Testis (tissue), 3 donors: ENCODE data around the gene EHF. TPM values are rescaled to one million over a fixed set of nuclear protein-coding genes. Genes with fewer than 3 reads are reported as not detected.

ENCODE experiments used
- DNase-seq: peaks from one replicate; pipeline ENCODE4 v3.0.0-alpha.2; 2019
- H3K27ac ChIP-seq, 2 donors: fragments of 200-600 bp; sonication (generic); one replicate each; pipeline ENCODE4 v1.5.1; 2019
- H3K27me3 ChIP-seq: fragments of 200-600 bp; sonication (generic); one replicate; pipeline ENCODE4 v1.5.1; 2019
- H3K36me3 ChIP-seq: fragments of 200-600 bp; sonication (generic); one replicate; pipeline ENCODE4 v1.5.1; 2017; ENCODE audit warnings: low read depth; ENCODE audit errors: missing control alignments
- H3K4me1 ChIP-seq: fragments of 200-600 bp; sonication (generic); one replicate; pipeline ENCODE4 v1.5.1; 2019
- H3K4me3 ChIP-seq, 2 donors: fragments of 200-600 bp; sonication (generic); one replicate each; pipeline ENCODE4 v1.5.1; 2017 to 2019
- H3K9me3 ChIP-seq: fragments of 200-600 bp; sonication (generic); one replicate; pipeline ENCODE4 v1.5.1; 2017
- POLR2A ChIP-seq: fragments of 450-650 bp; IDR thresholded peaks from one replicate; pipeline ENCODE4 v1.6.1; 2017; ENCODE audit warnings: antibody characterized with exemption, mild to moderate bottlenecking, moderate library complexity
- WGBS, 2 donors: methylation state at CpG; one replicate each; pipeline ENCODE4 v1.1.5; 2018; 5-methylcytosine and 5-hydroxymethylcytosine counted together
- intact Hi-C: fragments of 100-400 bp; cut with DNase I; formaldehyde crosslinking; loops from one replicate; pipeline ENCODE4 v1.15.1; 2023; ENCODE audit warnings: low total_unique reads
- polyA plus RNA-seq: library from polyadenylated mRNA; stranded (reverse); fragments of 350-450 nt; fragmentation: Illumina TruSeq; extraction: RNeasy Lipid Tissue Mini Kit (QIAGEN cat#74804); gene quantifications from one replicate; pipeline ENCODE4 v1.2.3, GENCODE V29; 2014; ENCODE audit warnings: low read depth, low replicate concordance; ENCODE audit not compliant: insufficient read depth
- total RNA-seq, 2 donors: library from RNA; depleted of rRNA; stranded (reverse); fragments of >200 nt; gene quantifications; one replicate each; pipeline ENCODE4 v1.2.3, GENCODE V29; 2016
- TF ChIP-seq, protein P1 (sequence below), 3 experiments: fragments of 450-650 bp in 2 of 3; fragments of 200-600 bp in 1 of 3; sonication (generic) in 1 of 3; IDR thresholded peaks; one replicate each; pipeline ENCODE4 v1.5.1; 2016 to 2019; ENCODE audit warnings: antibody characterized with exemption in 3 of 3, mild to moderate bottlenecking in 2 of 3, moderate library complexity in 1 of 3

Gene EHF
- total and polyA plus RNA-seq, 3 donors from 2014 or later = 0.24 to 3.5 (median 1.1) TPM

DNA sequence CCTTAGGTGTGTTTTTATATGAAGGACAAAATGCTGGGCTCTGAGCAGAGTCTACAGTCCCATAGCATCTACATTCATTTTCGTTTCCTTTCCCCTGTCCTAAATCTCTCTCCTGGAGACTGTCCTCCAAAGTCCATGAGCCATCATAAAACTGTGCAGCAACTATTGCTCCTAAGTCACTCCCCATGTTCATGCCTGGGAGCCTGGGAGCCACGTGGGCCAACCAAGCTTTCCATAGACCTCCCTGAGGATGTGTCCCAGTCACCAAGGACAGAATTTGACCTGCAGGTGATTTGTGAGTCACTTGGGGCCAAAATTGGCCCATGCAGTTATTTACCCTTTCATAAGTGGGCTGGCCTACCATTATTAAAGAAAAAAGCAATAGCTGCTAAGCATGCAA, 28.7 kb downstream of the EHF start:
- Histone ChIP-seq H3K4me3 (no peak overlapping the region), H3K4me1 (no peaks in the 10 kb centered on the region), H3K9me3 (no peaks in the 10 kb centered on the region), H3K27me3 (no peaks in the 10 kb centered on the region), H3K36me3 (no peaks in the 10 kb centered on the region), H3K27ac (no peak overlapping the region)
- no peak for DNase-seq
- TF ChIP-seq POLR2A = no peak
- TF ChIP-seq, protein P1, sequence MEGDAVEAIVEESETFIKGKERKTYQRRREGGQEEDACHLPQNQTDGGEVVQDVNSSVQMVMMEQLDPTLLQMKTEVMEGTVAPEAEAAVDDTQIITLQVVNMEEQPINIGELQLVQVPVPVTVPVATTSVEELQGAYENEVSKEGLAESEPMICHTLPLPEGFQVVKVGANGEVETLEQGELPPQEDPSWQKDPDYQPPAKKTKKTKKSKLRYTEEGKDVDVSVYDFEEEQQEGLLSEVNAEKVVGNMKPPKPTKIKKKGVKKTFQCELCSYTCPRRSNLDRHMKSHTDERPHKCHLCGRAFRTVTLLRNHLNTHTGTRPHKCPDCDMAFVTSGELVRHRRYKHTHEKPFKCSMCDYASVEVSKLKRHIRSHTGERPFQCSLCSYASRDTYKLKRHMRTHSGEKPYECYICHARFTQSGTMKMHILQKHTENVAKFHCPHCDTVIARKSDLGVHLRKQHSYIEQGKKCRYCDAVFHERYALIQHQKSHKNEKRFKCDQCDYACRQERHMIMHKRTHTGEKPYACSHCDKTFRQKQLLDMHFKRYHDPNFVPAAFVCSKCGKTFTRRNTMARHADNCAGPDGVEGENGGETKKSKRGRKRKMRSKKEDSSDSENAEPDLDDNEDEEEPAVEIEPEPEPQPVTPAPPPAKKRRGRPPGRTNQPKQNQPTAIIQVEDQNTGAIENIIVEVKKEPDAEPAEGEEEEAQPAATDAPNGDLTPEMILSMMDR (IDR thresholded peaks at IDR 0.05) = no peak
- intact Hi-C loops = no loop called here
- 74% methylated on average over 2 of the region's 2 CpGs for WGBS, 2 donors

DNA sequence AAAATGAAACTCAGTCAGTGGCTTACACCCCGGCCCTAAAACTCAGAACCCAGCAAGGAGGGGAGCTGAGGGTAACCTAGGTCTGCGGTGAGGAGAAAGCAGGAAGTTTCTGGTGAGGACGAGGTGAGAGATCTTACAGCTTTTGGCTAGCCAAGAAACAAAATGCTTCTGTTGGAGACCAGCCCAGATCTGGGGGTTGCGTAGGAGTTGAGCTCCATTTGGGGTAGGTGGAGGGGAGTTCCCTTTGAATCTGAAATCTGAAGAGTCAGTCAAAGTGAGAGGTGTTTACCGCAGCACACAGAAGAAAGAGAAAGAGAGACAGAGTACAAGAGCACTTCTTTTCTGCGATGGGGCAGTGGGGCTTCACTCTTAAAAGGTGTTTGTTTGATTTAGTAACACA, 29.6 kb downstream of the EHF start:
- H3K27me3 ChIP-seq = no peaks in the 10 kb centered on the region
- H3K4me3 ChIP-seq = no peak overlapping the region
- no peak for DNase-seq
- TF ChIP-seq, protein P1 (IDR thresholded peaks at IDR 0.05) = no peak
- no peaks in the 10 kb centered on the region for H3K4me1 ChIP-seq
- no peak overlapping the region for H3K27ac ChIP-seq
- no peaks in the 10 kb centered on the region for H3K9me3 ChIP-seq
- intact Hi-C loops = no loop called here
- no peaks in the 10 kb centered on the region for H3K36me3 ChIP-seq
- WGBS, 2 donors = 55 to 57% methylated on average over 6 of the region's 6 CpGs

- no peaks in the 10 kb centered on the region for H3K9me3 ChIP-seq
- intact Hi-C loops = no loop called here
- no peak for TF ChIP-seq POLR2A
- TF ChIP-seq, protein P1 (IDR thresholded peaks at IDR 0.05) = no peak
- 61 to 70% methylated on average over 3 of the region's 3 CpGs for WGBS, 2 donors
- no peaks in the 10 kb centered on the region for H3K4me1 ChIP-seq
- no peak overlapping the region for H3K27ac ChIP-seq
- H3K36me3 ChIP-seq = no peaks in the 10 kb centered on the region
- no peak overlapping the region for H3K4me3 ChIP-seq
- H3K27me3 ChIP-seq = no peaks in the 10 kb centered on the region
- DNase-seq = no peak
These were observed 30.7 kb downstream of the EHF start for GRCh38 chr11:34651551-34651950.

DNA sequence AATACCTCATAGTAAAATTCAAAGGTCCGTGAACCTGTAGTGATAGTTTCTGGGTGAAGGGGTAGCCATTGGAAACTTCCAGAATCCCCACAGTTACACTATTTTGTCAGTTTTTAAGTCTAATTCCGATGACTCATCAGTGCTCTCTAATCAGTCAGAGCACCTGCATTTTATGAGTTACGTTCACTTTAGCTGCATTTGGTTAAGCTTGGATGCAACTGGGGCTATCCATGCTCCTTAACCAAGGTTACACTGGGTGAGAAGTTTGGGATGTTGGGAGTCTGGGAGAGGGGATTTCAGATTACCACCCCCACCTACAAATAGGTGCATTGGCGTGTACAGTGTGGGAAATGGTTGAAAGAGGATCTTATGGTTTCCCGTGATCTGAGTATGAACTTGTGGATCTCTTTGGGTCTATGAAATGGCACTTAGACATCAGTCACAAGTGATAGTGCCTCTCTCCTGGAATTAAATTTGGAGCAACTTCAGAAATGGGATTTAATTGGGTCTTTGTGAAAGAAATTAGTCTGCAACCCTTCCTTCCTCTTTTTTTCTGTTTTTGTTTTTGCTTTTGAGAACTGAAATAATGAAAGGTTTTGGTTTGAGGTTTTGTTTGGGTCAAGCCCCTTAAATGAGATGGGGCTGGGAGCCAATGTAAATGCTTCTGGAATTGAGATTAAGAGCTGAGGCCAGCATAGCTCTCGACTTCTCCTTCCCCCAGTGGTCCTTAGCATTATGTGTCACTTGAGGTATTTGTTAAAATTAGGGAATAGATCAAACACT, 31.5 kb downstream of the EHF start:
- H3K27ac ChIP-seq = no peak overlapping the region
- DNase-seq = no peak
- no peaks in the 10 kb centered on the region for H3K27me3 ChIP-seq
- H3K9me3 ChIP-seq = no peaks in the 10 kb centered on the region
- WGBS, 2 donors = 90 to 93% methylated on average over 6 of the region's 6 CpGs
- TF ChIP-seq, protein P1 (IDR thresholded peaks at IDR 0.05) = no peak
- TF ChIP-seq POLR2A = no peak
- H3K4me3 ChIP-seq = no peak overlapping the region
- intact Hi-C loops = no loop called here
- no peaks in the 10 kb centered on the region for H3K4me1 ChIP-seq
- H3K36me3 ChIP-seq = no peaks in the 10 kb centered on the region

- WGBS, 2 donors = 88 to 90% methylated on average over 3 of the region's 3 CpGs
- H3K36me3 ChIP-seq = no peaks in the 10 kb centered on the region
- H3K4me1 ChIP-seq = no peaks in the 10 kb centered on the region
- no peak overlapping the region for H3K27ac ChIP-seq
- no peaks in the 10 kb centered on the region for H3K9me3 ChIP-seq
- no peak for TF ChIP-seq POLR2A
- TF ChIP-seq, protein P1 (IDR thresholded peaks at IDR 0.05) = no peak
- no peak for DNase-seq
- intact Hi-C loops = no loop called here
- no peak overlapping the region for H3K4me3 ChIP-seq
- H3K27me3 ChIP-seq = no peaks in the 10 kb centered on the region
These were observed 32.1 kb downstream of the EHF start for GRCh38 chr11:34653031-34653430.
